ENCODE results near the gene RASA4B. TPM values are rescaled to one million over a fixed set of nuclear protein-coding genes. Genes with fewer than 3 reads are reported as not detected.
"Not testable (repeated sequence)": the region's sequence is repeated elsewhere in the genome, so short reads cannot be mapped to it uniquely, and the experiment has no call there.

RASA4B gene
- polyA plus RNA-seq, 1 donor (not counting 4 experiments of a cell fraction or from before 2014, with no cell fraction given), result 0.49 TPM

GRCh38 chr7:102532127-102532526 lies 14.6 kb upstream of the RASA4B start:
- FAIRE-seq; dilution Hi-C loops (cut with MboI; ENCODE audit: extremely low pct_ligation_motif_present, low sequenced_read_pairs); H3K27me3 ChIP-seq (ENCODE audit: control insufficient read depth, extremely low read depth, insufficient read depth, low read length); H3K4me2 ChIP-seq (ENCODE audit: control insufficient read depth, extremely low read depth, insufficient read depth, low read depth, low read length); H3K79me2 ChIP-seq (ENCODE audit: control insufficient read depth, insufficient read depth, low read length); H3K9ac ChIP-seq (ENCODE audit: control insufficient read depth, extremely low read depth, insufficient read depth, low read length); H3K4me1 ChIP-seq (ENCODE audit: control insufficient read depth, extremely low read depth, insufficient read depth, low read length); H3K9me3 ChIP-seq (ENCODE audit: control insufficient read depth, low read depth, low read length); H3K27ac ChIP-seq (ENCODE audit: control insufficient read depth, insufficient read depth, low read length); H3K36me3 ChIP-seq (ENCODE audit: control insufficient read depth in 2 of 2, extremely low read depth in 1 of 2, insufficient read depth in 2 of 2, low read length in 2 of 2); H4K20me1 ChIP-seq (ENCODE audit: control insufficient read depth, extremely low read depth, insufficient read depth, low read length); H3K4me3 ChIP-seq (ENCODE audit: control insufficient read depth in 2 of 3, extremely low read depth in 1 of 3, insufficient read depth in 2 of 3, low read depth in 1 of 3, low read length in 3 of 3); DNase-seq (ENCODE audit: low read depth, low spot score); H2AFZ ChIP-seq (ENCODE audit: control insufficient read depth, low read length); H3K9me1 ChIP-seq (ENCODE audit: control insufficient read depth, extremely low read depth, insufficient read depth, low read length): not testable (repeated sequence)

GRCh38 chr7:102531583-102531982 lies 14.0 kb upstream of the RASA4B start:
- H3K27me3 ChIP-seq (ENCODE audit: control insufficient read depth, extremely low read depth, insufficient read depth, low read length); H3K4me2 ChIP-seq (ENCODE audit: control insufficient read depth, extremely low read depth, insufficient read depth, low read depth, low read length); H3K4me3 ChIP-seq (ENCODE audit: control insufficient read depth in 2 of 3, extremely low read depth in 1 of 3, insufficient read depth in 2 of 3, low read depth in 1 of 3, low read length in 3 of 3); H3K9ac ChIP-seq (ENCODE audit: control insufficient read depth, extremely low read depth, insufficient read depth, low read length); FAIRE-seq; dilution Hi-C loops (cut with MboI; ENCODE audit: extremely low pct_ligation_motif_present, low sequenced_read_pairs); H3K27ac ChIP-seq (ENCODE audit: control insufficient read depth, insufficient read depth, low read length); DNase-seq (ENCODE audit: low read depth, low spot score); H3K9me3 ChIP-seq (ENCODE audit: control insufficient read depth, low read depth, low read length); H2AFZ ChIP-seq (ENCODE audit: control insufficient read depth, low read length); H3K4me1 ChIP-seq (ENCODE audit: control insufficient read depth, extremely low read depth, insufficient read depth, low read length); H3K9me1 ChIP-seq (ENCODE audit: control insufficient read depth, extremely low read depth, insufficient read depth, low read length); H4K20me1 ChIP-seq (ENCODE audit: control insufficient read depth, extremely low read depth, insufficient read depth, low read length); H3K79me2 ChIP-seq (ENCODE audit: control insufficient read depth, insufficient read depth, low read length); H3K36me3 ChIP-seq (ENCODE audit: control insufficient read depth in 2 of 2, extremely low read depth in 1 of 2, insufficient read depth in 2 of 2, low read length in 2 of 2): not testable (repeated sequence)

- H2AFZ ChIP-seq (ENCODE audit: control insufficient read depth, low read length); H3K4me2 ChIP-seq (ENCODE audit: control insufficient read depth, extremely low read depth, insufficient read depth, low read depth, low read length); H4K20me1 ChIP-seq (ENCODE audit: control insufficient read depth, extremely low read depth, insufficient read depth, low read length); H3K9me1 ChIP-seq (ENCODE audit: control insufficient read depth, extremely low read depth, insufficient read depth, low read length); H3K4me1 ChIP-seq (ENCODE audit: control insufficient read depth, extremely low read depth, insufficient read depth, low read length); H3K9me3 ChIP-seq (ENCODE audit: control insufficient read depth, low read depth, low read length); H3K9ac ChIP-seq (ENCODE audit: control insufficient read depth, extremely low read depth, insufficient read depth, low read length); H3K4me3 ChIP-seq (ENCODE audit: control insufficient read depth in 2 of 3, extremely low read depth in 1 of 3, insufficient read depth in 2 of 3, low read depth in 1 of 3, low read length in 3 of 3); DNase-seq (ENCODE audit: low read depth, low spot score); H3K27me3 ChIP-seq (ENCODE audit: control insufficient read depth, extremely low read depth, insufficient read depth, low read length); dilution Hi-C loops (cut with MboI; ENCODE audit: extremely low pct_ligation_motif_present, low sequenced_read_pairs); H3K27ac ChIP-seq (ENCODE audit: control insufficient read depth, insufficient read depth, low read length); H3K36me3 ChIP-seq (ENCODE audit: control insufficient read depth in 2 of 2, extremely low read depth in 1 of 2, insufficient read depth in 2 of 2, low read length in 2 of 2); FAIRE-seq; H3K79me2 ChIP-seq (ENCODE audit: control insufficient read depth, insufficient read depth, low read length): not testable (repeated sequence)
Observed at GRCh38 chr7:102527822-102528793, 10.5 kb upstream of the RASA4B start.

- H3K4me1 ChIP-seq (ENCODE audit: control insufficient read depth, extremely low read depth, insufficient read depth, low read length); H3K4me3 ChIP-seq (ENCODE audit: control insufficient read depth in 2 of 3, extremely low read depth in 1 of 3, insufficient read depth in 2 of 3, low read depth in 1 of 3, low read length in 3 of 3); H3K4me2 ChIP-seq (ENCODE audit: control insufficient read depth, extremely low read depth, insufficient read depth, low read depth, low read length); H3K79me2 ChIP-seq (ENCODE audit: control insufficient read depth, insufficient read depth, low read length); H3K27ac ChIP-seq (ENCODE audit: control insufficient read depth, insufficient read depth, low read length); H2AFZ ChIP-seq (ENCODE audit: control insufficient read depth, low read length); H3K9ac ChIP-seq (ENCODE audit: control insufficient read depth, extremely low read depth, insufficient read depth, low read length); H4K20me1 ChIP-seq (ENCODE audit: control insufficient read depth, extremely low read depth, insufficient read depth, low read length); H3K36me3 ChIP-seq (ENCODE audit: control insufficient read depth in 2 of 2, extremely low read depth in 1 of 2, insufficient read depth in 2 of 2, low read length in 2 of 2); FAIRE-seq; DNase-seq (ENCODE audit: low read depth, low spot score); dilution Hi-C loops (cut with MboI; ENCODE audit: extremely low pct_ligation_motif_present, low sequenced_read_pairs); H3K9me1 ChIP-seq (ENCODE audit: control insufficient read depth, extremely low read depth, insufficient read depth, low read length); H3K9me3 ChIP-seq (ENCODE audit: control insufficient read depth, low read depth, low read length); H3K27me3 ChIP-seq (ENCODE audit: control insufficient read depth, extremely low read depth, insufficient read depth, low read length): not testable (repeated sequence)
Observed at GRCh38 chr7:102527182-102527581, 9.6 kb upstream of the RASA4B start.

DNA sequence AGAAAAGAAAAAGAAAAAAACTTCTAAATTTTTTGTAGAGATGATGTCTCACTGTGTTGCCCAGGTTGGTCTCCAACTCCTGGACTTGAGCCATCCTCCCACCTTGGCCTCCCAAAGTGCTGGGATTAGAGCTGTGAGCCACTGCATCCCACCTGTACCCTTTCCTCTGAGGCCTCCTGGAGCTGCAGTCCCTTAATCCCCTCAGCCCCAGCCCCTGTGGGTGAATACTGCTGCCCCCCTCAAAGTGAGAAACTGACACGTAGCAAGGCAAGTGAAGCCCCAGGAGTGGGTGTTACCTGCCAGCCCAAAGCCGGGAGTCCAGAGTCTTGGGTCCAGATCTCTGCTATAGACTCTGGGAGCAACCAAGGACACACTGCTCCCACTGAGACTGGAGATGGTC lies 7.2 kb upstream of the RASA4B start:
- H3K9me1 ChIP-seq (ENCODE audit: control insufficient read depth, extremely low read depth, insufficient read depth, low read length); H3K9me3 ChIP-seq (ENCODE audit: control insufficient read depth, low read depth, low read length); H3K4me2 ChIP-seq (ENCODE audit: control insufficient read depth, extremely low read depth, insufficient read depth, low read depth, low read length); H3K27ac ChIP-seq (ENCODE audit: control insufficient read depth, insufficient read depth, low read length); H3K9ac ChIP-seq (ENCODE audit: control insufficient read depth, extremely low read depth, insufficient read depth, low read length); H3K79me2 ChIP-seq (ENCODE audit: control insufficient read depth, insufficient read depth, low read length); H3K27me3 ChIP-seq (ENCODE audit: control insufficient read depth, extremely low read depth, insufficient read depth, low read length); H4K20me1 ChIP-seq (ENCODE audit: control insufficient read depth, extremely low read depth, insufficient read depth, low read length); H2AFZ ChIP-seq (ENCODE audit: control insufficient read depth, low read length); FAIRE-seq; DNase-seq (ENCODE audit: low read depth, low spot score); H3K36me3 ChIP-seq (ENCODE audit: control insufficient read depth in 2 of 2, extremely low read depth in 1 of 2, insufficient read depth in 2 of 2, low read length in 2 of 2); H3K4me1 ChIP-seq (ENCODE audit: control insufficient read depth, extremely low read depth, insufficient read depth, low read length); H3K4me3 ChIP-seq (ENCODE audit: control insufficient read depth in 2 of 3, extremely low read depth in 1 of 3, insufficient read depth in 2 of 3, low read depth in 1 of 3, low read length in 3 of 3); dilution Hi-C loops (cut with MboI; ENCODE audit: extremely low pct_ligation_motif_present, low sequenced_read_pairs): not testable (repeated sequence)
